Ramos (cell line): ENCODE results near the gene PGAP6.
"Not testable (repeated sequence)": the region's sequence is repeated elsewhere in the genome, so short reads cannot be mapped to it uniquely, and the experiment has no call there.

ENCODE experiments used
- in situ Hi-C: fragments of 300-500 bp; cut with MboI; formaldehyde crosslinking; loops from one replicate; pipeline ENCODE4 v1.14.3; 2022; ENCODE audit warnings: low sequenced_read_pairs; ENCODE audit not compliant: unreplicated experiment

PGAP6 gene, protein sequence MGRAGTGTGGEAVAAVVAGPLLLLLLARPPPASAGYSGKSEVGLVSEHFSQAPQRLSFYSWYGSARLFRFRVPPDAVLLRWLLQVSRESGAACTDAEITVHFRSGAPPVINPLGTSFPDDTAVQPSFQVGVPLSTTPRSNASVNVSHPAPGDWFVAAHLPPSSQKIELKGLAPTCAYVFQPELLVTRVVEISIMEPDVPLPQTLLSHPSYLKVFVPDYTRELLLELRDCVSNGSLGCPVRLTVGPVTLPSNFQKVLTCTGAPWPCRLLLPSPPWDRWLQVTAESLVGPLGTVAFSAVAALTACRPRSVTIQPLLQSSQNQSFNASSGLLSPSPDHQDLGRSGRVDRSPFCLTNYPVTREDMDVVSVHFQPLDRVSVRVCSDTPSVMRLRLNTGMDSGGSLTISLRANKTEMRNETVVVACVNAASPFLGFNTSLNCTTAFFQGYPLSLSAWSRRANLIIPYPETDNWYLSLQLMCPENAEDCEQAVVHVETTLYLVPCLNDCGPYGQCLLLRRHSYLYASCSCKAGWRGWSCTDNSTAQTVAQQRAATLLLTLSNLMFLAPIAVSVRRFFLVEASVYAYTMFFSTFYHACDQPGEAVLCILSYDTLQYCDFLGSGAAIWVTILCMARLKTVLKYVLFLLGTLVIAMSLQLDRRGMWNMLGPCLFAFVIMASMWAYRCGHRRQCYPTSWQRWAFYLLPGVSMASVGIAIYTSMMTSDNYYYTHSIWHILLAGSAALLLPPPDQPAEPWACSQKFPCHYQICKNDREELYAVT

DNA sequence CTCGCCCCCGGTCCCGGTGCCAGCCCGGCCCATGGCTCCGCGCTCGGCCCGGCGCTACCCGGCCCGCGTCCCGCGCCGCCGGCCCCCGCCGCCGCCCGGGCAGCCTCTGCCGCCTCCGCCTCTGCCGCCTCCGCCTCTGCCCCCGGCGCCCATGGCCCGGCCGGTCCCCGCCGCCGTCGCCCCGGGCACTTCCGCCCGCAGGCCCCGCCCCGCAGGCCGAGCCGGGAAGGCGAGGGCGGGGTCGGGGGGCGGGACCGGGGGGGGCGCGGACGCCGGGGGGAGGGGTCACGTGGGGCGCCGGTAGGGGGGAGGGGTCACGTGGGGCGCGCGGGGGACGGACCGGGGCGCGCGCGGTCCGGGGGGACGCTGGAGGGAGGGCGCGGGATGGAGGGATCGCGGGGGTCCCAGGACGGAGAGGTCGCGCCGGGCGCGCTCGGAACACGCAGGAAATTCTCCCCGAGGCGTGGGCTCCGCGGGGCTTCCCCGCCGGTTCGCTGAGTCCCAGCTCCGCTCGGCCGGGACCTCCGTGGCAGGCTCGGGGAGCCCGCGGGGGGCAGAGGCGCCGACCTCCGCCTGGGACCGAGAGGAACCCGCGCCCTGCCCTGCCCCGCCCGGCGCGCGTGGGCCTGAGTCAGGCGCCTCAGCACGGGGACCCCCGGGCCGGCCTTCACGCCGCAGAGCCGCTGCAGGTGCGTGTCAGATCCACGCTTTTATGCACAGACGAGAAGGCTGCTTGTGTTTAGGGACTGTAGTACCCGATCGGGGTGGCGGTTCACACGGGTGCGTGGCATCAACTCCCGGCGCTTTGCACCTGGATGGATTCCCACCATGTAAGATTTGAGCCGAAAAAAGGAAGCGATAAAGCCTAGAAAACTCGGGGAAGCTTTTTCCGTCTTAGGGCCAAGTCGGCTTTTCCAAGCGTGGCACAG, at the start of gene PGAP6:
PGAP6 (minus strand) TSS at position 190 of the 929 bp plus-strand sequence; CDS start at position 33, 157 bp downstream.
- in situ Hi-C loops, result no loop called here

DNA sequence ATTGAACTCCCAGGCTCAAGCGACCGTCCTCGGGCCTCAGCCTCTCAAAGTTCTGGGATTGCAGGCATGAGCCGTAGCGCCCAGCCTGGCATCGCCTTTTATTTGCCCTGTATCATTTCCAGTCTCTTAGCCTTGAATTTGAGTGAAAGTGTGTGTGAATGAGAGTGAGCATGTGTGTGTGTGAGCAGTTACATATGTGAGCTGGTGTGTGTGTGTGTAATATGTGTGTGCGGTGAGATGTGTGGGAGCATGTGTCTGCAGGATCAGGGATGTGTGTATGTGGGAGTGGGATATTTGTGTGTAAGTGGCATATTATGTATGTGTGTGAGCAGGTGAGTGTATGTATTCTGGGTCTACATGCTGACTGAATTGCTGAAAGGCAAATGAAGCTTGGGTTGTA, 49.1 kb upstream of the PGAP6 start:
- in situ Hi-C loops, result no loop called here

DNA sequence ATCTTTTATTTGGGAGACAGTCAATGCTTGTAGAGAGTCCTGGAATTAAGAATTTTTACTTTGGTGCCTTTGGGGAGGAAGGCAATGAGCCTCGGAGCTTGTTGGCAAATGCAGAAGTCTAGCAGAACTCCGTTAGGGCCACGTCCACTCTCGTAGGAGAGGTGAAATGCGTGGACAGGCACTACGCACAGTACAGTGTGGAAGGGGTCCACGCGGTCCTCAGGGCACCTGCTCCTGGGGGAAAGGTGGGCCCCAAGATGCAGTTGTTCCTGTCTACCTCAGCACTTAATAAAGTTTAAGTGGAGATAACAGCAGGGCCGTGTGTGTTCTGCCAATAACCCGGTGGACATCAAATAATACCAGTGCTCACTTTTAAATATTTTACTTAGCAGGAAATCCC, 45.5 kb upstream of the PGAP6 start:
- in situ Hi-C loops, result no loop called here

DNA sequence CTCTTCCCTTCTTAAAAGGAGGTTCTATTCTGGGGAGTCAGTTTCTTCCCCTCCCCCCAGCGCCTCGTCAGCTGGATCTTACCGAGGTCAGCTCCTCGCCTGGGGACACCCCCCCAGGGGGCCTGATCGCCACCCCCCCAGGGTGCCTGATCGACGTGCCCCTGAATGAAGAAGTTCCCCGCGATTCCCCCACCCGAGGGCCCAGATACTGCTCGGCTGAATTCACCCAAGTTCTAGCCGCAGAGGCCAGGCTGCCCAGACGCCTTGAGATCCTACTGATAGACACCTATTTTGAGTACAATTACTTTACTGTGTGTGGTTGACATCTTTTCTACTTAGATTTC, 45.1 kb upstream of the PGAP6 start:
- in situ Hi-C loops, result no loop called here

DNA sequence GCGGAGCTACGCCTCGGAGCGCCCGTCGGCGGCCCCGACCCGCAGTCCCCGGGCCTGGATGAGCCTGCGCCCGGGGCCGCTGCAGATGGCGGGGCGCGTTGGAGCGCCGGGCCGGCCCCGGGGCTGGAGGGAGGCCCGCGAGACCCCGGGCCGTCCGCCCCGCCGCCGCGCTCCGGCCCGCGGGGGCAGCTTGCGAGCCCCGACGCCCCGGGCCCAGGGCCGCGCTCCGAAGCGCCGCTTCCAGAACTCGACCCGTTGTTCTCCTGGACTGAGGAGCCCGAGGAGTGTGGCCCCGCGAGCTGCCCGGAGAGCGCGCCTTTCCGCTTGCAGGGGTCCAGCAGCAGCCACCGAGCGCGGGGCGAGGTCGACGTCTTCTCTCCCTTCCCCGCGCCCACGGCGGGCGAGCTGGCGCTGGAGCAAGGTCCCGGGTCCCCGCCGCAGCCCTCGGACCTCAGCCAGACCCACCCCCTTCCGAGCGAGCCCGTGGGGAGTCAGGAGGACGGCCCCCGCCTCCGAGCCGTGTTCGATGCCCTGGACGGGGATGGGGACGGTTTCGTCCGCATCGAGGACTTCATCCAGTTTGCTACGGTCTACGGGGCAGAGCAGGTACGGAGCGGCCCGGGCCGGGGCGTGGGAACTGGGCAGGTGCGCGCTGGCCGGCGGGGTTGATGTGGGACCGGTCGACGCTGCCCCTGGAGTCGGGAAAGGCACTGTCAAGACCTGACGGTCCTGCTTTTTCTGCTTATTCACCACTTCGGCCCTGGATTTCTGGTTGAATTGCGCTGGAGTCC, 44.5 kb upstream of the PGAP6 start:
- in situ Hi-C loops, result no loop called here

DNA sequence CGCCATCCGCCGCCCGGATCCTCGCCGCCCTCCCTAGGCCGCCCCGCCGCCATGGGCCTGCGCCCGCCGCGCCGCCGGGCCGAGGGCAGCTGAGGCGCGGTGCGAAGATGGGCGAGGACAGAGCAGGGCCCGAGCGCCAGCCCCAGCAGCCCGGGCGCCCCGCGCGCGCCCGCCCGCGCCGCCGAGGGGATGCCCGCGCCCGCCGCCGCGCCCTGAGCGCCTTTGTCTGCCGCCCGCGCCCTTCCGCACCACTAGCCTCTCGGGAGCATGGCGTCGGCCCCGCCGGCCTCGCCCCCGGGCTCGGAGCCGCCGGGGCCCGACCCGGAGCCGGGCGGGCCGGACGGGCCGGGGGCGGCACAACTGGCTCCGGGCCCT, 43.9 kb upstream of the PGAP6 start:
- in situ Hi-C loops, result no loop called here

DNA sequence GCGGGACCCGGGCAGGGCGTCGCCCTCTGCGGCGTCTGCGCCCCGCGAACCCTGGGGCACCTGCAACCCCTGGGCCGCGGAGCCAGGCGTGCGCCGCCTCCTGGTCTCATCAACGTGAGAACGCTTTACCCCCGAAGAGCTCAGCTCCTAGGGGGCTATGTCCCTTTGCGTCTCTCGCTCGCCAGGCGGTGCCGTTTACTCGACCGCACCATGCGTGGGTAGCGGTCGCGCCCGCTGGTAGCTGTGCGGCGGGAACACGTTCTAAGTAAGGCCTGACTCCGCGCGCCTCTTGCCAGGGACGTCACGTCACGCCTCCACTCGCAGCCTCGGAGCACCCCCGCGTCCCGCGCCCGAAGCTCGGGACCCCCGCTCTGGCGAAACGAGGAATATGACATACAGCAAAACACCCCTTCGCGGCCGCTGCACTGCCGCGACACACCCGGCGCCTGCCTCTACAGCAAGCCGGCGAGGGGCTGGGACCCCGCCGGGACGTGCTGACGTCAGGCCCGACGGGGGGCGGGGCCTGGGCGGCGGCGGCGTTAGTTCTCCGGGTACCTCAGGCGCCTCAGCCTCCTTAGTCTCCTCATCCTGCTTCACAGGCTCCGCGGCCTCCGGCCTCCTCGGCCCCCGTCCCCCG, 43.4 kb upstream of the PGAP6 start, which contains the start of gene RAB11FIP3:
RAB11FIP3 (plus strand) TSS at position 568 of the 637 bp plus-strand sequence. CDS start 358 bp downstream, outside the sequence.
- in situ Hi-C loops, result no loop called here

DNA sequence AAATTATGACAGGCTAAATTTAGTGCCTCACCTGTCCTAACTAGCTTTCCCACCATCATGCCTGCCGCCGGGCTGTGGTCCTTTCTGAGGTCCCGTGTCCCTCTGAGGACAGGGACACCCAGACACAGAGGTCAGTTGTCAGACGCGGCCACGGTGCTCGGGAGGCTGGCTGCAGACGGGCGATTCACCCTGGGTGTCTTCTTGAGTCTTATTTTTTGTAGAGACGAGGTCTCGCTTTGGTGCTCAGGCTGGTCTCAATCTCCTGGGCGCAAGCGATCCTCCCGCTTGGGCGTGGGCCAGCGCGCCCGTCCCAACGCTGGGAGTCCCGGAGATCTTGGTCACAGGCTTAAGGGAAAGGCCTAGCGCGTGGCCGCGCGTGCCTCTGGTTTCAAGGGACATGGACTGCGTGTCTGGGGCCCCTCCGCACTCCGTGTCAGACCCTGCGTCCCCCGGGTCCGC, 42.9 kb upstream of the PGAP6 start:
- in situ Hi-C loops, result no loop called here

DNA sequence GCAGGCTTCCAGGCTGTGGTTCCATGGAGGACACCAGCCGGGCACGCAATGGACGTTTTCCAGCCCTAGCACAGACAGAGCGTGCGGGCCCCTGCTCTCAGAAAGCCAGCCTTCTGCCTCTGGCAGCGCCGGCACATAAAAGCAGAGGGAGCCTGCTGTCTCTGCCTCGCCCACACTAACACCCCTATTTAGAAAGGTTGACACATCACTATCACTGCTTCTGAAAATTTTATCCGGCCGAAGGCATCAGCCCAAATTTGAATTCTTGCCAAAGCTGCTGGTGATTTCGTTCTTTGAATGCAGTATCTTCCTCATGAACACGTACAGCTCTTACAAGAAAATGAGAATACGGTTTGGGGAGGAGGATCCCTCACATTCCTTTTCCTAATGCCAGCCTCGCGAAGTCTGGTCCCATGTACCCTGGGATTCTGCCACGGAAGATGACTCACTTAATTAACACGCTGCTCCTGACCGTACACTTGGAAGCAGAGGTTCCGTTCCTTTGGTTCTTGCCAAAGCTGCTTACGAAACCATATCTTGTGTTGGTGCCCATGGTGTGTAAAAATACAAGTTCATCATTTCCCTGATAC, 42.4 kb upstream of the PGAP6 start:
- in situ Hi-C loops, result no loop called here

DNA sequence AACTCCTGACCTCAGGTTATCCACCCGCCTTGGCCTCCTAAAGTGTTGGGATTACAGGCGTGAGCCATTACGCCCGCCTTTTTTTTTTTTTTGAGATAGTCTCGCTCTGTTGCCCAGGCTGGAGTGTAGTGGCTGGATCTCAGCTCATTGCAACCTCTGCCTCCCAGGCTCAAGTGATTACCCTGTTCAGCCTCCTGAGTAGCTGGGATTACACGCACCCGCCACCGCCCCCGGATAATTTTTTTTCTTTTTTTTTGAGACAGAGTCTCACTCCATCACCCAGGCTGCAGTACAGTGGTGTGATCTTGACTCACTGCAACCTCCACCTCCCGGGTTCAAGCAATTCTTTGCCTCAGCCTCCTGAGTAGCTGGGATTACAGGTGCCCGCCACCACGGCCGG, 40.4 kb upstream of the PGAP6 start:
- in situ Hi-C loops, result not testable (repeated sequence)

DNA sequence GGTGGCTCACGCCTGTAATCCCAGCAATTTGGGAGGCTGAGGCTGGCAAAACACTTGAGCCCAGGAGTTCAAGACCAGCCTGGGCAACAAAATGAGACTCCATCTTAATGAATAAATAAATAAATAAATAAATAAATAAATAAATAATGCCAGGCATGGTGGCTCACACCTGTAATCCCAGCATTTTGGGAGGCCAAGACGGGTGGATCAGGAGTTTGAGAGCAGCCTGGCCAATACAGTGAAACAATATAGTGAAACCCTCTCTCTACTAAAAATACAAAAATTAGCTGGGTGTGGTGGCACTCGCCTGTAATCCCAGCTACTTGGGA, 33.4 kb upstream of the PGAP6 start:
- in situ Hi-C loops, result not testable (repeated sequence)

DNA sequence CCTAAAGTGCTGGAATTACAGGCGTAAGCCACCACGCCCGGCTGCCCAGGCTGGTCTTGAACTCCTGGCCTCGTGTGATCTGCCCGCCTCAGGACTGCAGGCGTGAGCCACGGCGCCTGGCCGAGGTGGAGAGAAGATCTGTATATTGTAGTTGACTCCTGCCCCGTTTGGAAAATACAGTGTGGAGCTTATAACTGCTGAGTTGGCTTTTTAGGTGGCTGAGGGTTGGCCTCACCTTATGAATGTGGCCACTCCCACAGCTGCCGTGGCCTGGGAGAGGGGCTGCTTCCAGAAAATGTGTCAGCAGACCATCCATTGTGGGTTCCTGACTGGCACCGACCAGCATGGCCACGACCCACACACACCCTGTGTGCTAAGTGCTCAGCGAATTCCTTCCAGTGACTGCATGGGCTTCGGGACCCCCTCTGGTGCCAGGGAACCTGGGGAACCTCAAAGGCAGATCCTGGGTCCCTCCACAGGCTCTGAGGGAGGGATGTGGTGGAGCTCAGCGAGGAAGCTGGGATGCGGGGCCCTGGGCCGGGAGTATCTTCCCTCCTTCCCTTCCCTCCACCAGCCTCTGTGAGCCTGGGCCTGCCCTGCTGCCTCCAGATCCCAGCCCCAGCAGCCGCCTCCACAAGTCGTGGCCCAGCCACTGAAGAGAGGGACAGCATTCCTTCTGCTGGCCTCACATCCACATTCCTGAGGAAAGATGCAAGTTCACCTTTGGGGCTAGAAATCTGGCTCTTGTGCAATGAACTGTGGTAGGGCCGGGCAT, 32.8 kb upstream of the PGAP6 start:
- in situ Hi-C loops, result no loop called here

DNA sequence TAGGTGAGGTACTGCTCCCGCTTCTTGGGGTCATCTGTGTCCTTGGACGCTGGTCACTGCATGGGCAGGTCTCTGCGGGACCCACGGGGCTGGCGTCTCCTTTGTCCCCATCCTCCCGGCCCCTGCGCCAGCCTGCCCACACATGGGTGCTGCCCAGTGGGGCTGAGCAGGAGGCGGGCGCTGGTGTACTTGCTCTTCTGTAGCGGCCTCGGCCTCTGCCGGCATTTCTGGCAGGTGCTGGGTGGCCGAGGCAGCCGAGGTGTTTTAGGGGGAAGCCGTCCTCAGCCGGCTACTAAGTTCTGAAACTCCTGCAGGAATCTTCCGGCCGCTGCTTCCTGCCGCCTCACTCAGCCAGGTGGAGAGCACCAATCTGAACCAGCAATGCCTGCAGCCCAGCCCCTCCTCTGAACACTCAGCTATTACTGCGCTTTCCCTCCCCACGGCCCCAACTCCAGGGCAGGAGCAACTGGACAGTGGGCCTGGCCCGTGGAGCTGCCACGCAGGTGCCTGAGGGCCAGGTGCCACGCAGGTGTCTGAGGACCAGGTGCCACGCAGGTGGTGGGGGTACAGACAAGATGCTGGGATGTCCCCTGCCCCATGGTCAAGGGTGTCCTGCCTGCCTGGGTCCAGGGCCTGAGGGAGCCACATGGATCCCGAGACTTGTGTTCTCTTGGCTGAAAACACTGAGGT, 29.9 kb upstream of the PGAP6 start:
- in situ Hi-C loops, result no loop called here

DNA sequence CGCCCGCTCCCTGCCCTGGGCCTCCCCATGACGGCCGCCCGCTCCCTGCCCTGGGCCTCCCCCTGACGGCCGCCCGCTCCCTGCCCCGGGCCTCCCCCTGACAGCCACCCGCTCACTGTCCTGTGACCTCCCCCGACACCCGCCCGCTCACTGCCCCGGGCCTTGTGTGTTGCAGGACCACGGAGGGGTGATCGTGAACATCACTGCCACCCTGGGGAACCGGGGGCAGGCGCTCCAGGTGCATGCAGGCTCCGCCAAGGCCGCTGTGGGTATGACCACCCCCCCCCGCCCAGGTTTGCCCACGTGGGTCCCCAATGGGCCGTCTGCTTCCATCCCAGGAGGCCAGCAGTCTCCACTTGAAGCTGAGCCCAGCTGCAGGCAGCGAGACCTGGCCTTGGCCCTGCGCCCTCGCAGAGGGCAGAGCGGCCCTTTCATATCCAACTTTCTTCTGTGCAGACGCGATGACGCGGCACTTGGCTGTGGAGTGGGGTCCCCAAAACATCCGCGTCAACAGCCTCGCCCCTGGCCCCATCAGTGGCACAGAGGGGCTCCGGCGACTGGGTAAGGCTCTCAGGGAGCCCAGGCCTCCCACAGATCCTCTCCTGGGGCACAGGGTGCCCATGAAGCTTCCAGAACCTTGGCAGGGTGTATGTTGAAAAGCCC, 28.9 kb upstream of the PGAP6 start:
- in situ Hi-C loops, result no loop called here

DNA sequence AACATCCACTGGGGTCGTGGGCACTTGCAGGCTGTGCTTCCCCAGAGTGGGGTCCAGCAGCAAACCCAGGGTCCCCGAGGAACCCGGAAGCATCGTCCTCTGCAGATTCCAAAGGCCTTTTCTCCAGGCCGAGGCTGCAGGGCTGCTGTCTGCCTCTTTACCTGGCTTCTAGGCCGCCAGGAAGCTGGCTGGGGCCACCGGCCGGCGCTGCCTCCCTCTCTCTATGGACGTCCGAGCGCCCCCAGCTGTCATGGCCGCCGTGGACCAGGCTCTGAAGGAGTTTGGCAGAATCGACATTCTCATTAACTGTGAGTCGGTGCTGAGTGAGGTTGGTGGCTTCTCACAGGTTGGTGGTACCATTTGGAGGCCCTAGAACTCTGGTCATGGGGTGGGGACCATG, 25.5 kb upstream of the PGAP6 start:
- in situ Hi-C loops, result no loop called here

DNA sequence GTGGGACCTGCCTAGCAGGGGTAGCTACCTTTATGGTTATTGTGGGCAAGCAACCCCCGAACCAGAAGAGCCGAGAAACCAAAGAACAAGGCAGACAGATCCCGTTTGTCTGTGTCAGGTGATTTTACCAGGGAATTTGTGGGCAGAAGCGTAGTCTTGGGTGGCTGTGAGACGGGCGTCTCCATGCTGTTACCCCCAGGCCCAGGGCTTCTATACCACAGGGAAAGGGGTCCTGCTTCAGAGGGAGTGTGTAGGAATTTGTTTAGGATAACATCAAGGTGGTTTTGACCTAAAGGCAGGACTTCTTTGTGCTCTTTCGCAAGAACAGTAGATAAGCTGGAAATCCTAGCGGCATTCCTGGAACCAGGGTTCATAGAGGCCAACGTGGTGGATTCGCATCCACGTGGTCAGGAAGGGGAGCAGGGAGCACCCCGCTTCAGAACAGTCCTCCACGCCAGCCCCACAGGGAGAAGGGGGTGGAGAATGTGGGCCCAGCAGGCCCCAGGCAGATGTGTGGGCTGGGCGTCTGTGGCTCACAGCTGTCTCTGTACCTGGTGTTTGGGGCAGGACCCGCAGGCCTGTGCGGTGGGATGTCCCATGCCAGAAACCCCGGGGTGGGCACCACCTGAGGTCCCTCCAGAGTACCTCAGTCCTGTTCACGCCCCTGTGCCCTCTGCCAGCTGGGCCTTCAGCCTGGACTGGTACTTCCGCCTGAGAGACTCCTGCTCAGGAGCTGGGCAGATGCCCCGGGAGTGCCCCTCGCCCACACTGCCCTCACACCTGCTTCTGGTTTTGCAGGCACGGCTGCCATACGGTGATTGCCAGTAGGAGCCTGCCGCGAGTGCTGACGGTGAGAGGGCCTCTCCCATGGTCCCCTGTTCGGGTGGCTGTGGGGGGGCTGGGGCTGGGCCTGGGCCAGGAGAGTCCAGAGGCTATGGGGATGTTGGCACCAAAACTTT, 24.0 kb upstream of the PGAP6 start:
- in situ Hi-C loops, result no loop called here
